GM08714 (cell line): ENCODE measurements around the gene RPN1.
"Not testable (repeated sequence)": the region's sequence is repeated elsewhere in the genome, so short reads cannot be mapped to it uniquely, and the experiment has no call there.

Experiments
- H3K4me3 ChIP-seq: fragments of 200-500 bp; sonication (Bioruptor generic); 2 replicates; pipeline ENCODE4 v1.5.1; 2014; ENCODE audit warnings: mild to moderate bottlenecking, low read length, inconsistent platforms
- ZNF274 ChIP-seq: IDR thresholded peaks from 2 replicates; pipeline ENCODE4 v1.6.1; 2012; ENCODE audit warnings: mild to moderate bottlenecking, low read depth, low read length

RPN1 gene

DNA sequence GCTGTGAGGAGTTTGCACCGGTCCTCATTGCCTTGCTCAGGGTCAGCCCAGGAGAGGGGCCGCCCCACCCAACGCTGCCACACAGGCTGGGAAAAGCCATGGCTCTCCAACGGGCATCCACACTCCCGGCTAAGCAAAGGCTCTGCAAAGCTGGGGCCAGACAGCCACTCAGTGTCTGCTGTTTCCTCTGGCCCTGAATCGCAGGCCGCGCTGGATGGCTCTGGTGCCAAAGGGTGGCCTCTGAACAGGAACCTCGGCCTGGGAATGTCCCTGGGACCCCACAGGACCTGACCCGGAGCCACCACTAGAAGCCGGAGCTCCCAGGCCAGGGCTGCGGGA lies 42.9 kb downstream of the RPN1 start:
- no peak for TF ChIP-seq ZNF274
- no peak overlapping the region for H3K4me3 ChIP-seq

DNA sequence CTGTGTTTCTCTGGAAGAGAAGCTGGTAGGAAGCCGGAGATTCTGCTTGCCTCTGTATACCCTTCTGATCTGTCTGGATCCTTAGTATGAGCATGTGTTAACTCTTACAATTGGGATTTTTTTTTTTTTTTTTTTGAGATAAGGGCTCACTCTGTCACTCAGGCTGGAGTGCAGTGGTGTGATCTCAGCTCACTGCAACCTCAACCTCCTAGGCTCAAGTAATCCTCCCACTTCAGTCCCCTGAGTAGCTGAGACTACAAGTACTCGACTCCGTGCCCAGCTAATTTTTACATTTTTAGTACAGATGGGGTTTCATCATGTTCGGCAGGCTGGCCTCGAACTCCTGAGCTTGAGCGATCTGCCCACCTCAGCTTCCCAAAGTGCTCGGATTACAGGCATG lies 44.5 kb downstream of the RPN1 start:
- TF ChIP-seq ZNF274 = no peak
- H3K4me3 ChIP-seq = no peak overlapping the region

DNA sequence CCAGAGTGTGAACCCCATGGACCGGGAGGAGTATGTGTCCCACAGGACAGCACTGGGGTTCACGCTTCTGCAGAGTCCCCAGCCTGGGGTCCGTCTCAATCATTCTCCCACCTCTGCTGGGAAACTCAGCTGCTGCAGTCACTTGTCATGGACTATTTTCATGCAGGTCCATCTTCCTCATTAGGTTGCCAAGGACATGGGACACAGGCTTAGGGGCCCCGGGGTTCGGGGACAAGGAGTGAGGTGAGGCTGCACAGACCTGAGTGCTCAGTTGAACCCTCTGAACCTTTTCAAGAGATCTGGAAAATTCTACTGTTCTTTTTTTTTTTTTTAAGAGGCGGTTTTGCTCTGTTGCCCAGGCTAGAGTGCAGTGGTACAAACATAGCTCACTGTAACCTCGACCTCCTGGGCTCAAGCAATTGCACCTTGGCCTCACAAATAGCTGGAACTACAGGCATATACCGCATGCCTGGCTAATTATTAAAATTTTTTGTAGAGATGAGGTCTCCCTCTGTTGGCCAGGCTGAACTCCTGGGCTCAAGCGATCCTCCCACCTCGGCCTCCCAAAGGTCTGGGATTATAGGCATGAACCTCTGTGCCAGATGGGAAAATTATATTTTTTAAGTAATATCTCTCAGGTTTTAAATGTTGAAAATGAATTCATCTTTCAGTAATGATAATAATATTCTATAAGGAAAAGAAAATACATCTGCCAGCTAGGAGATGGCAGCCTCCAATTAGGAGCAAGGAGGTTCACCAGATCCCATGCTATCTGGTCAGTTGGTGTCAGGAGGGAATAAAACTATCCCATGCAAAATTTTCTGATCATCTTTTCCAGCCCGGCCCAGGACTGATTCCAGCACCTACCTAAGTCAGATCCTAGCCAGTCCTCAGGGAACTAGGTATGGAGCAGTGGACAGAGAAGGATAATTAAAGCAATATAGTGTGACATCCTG lies 45.2 kb downstream of the RPN1 start:
- no peak overlapping the region for H3K4me3 ChIP-seq
- TF ChIP-seq ZNF274 = no peak

DNA sequence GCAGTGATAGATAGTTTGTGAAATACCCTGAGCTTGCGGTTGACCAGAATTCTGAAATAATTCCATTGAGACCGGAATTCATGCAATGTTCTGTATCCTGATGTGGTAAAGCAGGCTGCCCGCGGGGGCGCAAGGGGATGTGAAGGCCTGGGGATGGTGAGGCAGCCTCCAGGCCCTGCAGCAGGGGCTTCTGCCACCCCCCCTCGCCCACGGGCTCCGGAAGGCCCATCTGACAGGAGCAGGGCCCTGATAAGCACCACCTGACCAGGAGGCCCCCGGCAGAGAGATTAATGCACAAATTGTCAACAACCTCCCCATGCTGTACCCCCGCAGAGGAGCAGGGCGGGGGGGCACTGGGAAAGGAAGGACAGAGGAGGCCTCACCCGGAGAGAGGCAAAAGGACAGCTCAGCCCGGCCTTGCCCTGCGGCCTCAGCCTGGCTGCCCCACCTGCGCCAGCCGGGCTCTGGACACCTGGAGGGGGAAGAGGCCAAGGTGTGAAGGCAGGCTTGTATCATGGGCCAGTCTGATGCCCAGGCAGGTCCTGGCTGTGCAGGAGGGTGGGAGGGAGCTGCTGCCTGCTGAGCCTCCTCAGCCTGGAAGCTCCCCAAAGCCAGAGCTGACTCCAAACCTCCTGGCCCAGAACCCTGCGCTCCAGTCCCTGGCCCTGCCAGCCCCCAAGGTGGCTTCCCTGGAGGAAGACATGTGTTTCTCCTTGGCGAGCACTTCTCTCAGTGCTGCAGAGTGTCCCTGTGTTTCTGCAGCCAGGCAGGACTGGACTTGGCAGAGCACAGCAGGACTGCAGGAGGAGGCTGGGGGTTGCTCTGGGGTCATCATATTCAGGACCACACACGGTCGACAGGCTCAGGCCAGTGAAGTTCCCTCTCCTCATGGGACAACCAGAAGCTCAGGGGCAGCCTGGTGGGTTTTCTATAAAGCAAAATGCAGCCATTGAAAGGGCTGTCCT lies 46.5 kb downstream of the RPN1 start:
- H3K4me3 ChIP-seq = no peak overlapping the region
- no peak for TF ChIP-seq ZNF274

DNA sequence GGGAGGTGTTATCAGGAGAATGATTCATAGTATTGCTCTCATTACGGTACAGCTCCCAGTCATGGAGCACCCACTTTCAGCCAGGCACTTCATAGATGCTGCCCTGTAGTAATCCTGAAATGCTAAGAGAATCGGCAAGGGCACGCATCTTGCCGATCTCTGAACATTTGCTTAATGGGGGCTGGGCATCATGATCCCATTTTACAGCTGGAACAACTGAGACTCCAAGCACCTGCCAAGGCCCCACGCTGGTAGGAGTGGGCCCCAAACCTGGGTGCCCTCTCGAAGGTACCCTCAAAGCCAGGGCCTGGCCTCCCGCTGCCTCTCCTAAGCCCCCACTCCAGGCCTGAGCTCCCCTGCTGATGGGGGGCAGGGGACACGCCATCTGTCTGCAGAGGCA lies 47.3 kb downstream of the RPN1 start:
- H3K4me3 ChIP-seq = no peak overlapping the region
- no peak for TF ChIP-seq ZNF274

DNA sequence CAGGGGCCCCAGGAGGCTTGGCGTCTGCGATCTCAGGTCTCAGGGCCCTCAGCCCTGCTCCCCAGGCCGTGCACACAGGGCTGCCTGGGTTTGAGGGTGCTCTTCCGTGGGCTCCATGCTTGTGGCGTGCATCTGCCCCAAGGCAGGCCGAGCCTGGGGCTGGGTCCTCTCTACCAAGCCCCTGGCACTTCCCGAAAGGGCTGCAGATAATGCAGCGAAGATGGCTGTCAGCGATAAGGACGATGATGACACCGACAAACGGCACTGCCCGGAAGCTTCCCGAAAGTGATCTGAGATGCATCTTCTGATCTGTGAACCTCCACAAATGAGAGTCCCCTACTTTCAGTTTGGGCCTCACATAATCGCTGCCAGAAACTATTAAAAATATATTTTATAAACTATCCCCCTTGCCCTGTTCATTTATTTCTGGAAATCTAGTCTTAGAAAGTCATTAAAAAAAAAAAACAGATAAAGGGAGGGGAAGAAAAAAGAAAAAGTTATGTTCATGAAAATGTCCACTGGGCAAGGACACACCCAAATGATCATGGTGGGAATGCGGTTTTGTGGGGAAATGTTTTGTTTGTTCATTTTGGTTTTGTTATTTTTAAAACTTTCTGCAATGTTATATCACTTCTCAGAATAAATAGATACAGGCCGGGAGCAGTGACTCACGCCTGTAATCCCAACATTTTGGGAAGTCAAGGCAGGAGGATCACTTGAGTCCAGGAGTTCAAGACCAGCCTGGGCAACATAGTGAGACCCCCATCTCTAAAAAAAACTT lies 51.5 kb downstream of the RPN1 start:
- no peak overlapping the region for H3K4me3 ChIP-seq
- TF ChIP-seq ZNF274 = no peak

GRCh38 chr3:128597900-128598299 lies 52.7 kb downstream of the RPN1 start:
- no peak for TF ChIP-seq ZNF274
- H3K4me3 ChIP-seq = no peak overlapping the region

DNA sequence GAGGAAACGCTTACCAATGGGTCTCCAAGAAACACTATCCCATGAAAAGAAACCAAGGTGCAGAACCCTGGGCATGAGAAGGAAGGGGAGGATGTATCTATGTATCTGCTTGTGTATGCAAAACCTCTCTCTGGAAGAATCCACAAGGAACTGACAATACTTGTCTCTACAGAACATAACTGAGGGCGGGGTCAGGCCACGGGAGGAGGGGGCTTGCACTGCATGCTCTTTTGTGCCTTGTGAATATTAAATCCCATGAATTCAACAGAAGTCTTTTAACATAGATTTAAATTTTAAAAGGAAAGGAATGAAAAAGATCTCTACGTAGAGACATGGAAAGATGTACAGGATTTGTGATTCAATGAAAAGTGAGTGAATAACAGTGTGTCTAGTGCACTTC lies 57.8 kb downstream of the RPN1 start:
- TF ChIP-seq ZNF274 = no peak
- H3K4me3 ChIP-seq = no peak overlapping the region

DNA sequence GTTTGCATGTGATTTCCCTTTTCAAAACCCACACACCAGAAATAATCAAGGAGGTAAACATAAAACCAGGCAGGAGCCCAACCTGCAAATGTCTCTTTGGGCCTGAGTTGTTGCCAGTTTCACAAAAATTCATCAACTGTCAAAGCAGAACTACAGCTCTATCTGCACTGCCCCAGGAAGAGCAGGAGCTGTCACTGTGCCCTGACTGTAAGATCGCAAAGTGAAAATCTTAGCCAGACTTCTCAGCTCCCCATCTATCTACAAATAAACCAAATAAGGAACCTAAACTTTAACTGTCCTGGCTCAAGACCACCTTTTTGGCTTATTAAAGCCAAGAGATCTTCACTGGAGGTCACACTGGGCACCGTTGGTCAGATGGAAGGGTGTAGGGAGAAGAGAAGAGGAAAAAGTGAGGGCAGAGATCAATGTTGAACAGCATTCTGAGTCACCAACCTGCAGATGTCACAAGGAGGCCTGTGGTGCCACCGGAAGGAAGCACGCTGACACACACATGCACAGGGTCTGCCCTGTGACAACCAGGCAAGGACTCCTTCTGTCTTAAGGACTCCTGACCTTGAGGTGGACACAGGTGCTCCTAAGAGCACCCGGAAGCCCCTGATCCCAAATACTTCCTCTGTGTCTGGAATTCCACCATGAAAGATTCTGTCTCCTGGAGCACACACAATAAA lies 58.7 kb downstream of the RPN1 start:
- H3K4me3 ChIP-seq = no peak overlapping the region
- TF ChIP-seq ZNF274 = no peak

DNA sequence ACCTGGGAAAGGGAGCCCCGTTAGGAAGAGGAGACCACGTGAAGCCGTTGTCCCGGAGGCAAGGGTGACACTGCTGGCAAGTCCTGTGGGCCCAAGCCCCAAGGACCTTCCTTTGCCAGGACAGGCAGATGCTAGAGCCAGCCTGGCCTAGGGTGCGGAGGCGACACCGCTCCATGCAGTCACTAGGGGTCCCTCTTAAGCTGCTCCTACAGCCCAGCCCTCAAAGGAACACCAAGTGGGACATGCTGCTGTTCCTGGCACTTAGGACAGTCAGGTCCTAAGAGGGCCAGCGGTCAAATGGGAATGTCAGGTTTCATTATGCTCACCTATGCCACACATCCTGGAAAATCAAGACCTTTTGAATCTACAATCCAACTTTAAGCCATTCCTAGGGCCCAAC lies 59.7 kb downstream of the RPN1 start:
- no peak overlapping the region for H3K4me3 ChIP-seq
- TF ChIP-seq ZNF274 = no peak

GRCh38 chr3:128589985-128590384 lies 60.6 kb downstream of the RPN1 start:
- not testable (repeated sequence) for H3K4me3 ChIP-seq

DNA sequence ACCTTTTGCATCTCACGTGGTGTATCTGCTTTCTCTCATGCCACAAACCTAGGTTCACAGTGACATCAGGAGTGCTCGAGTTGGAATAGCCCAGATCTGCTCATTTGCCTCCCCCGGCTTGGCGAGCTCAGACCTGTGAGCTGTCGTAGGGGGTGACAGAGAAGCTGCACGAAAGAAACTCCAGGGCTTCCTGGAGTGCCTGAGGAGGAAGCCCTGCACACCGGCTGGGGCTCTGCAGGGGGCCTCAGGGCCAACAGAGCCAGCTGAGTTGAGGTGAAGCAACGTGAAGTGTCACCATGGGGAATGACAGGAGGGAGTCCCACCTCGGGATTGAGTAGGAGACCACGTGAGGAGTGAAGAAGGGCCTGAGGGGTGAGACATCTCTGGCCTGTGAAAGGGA lies 62.5 kb downstream of the RPN1 start:
- no peak for TF ChIP-seq ZNF274
- H3K4me3 ChIP-seq = no peak overlapping the region

DNA sequence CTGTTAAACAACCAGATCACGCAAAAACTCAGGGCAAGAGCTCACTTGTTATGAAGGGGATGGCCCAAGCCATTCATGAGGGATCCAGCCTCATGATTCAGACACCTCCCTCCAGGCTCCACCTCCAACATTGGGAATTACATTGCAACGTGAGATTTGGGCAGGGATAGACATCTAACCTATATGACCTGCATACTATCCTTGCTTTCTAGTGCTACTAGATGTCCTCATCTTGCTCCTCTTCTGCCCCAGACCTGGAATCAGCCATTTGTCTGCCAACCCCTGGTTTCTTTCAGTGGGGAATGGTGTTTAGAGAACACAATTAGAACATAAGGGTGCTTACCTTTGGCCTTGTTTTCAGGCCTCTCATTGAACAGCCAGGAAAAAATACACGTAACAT lies 63.2 kb downstream of the RPN1 start:
- TF ChIP-seq ZNF274 = no peak
- H3K4me3 ChIP-seq = no peak overlapping the region

DNA sequence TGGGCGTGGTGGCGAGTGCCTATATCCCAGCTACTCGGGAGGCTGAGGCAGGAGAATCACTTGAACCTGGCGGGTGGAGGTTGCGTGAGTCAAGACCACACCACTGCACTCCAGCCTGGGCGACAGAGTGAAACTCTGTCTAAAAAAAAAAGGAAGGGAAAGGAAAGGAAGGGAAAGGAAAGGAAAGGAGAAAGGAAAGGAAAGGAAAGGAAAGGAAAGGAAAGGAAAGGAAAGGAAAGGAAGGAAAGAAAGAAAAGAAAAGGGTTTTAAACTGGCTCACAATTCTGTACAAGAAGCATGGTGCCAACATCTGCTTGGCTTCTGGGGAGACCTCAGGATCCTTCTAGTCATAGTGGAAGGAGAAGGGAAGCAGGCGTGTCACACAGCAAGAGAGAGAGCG lies 63.7 kb downstream of the RPN1 start:
- H3K4me3 ChIP-seq = not testable (repeated sequence)

DNA sequence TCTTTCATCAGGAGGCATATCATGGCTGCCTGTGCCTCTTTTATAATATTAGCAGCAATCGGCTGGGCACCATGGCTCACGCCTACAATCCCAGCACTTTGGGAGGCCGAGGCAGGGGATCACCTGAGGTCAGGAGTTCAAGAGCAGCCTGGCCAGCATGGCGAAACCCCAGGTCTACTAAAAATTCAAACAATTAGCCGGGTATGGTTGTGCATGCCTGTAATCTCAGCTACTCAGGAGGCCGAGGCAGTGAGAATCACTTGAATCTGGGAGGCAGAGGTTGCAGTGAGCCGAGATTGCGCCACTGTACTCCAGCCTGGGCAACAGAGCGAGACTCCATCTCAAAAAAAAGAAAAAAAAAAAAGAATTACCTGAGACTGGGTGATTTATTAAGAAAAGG lies 64.2 kb downstream of the RPN1 start:
- H3K4me3 ChIP-seq = not testable (repeated sequence)
